Testis (tissue), 3 donors: ENCODE data around the gene TIMD4. TPM values are rescaled to one million over a fixed set of nuclear protein-coding genes. Genes with fewer than 3 reads are reported as not detected.

Experiments
- DNase-seq: peaks from one replicate; pipeline ENCODE4 v3.0.0-alpha.2; 2019
- H3K27ac ChIP-seq, 2 donors: fragments of 200-600 bp; sonication (generic); one replicate each; pipeline ENCODE4 v1.5.1; 2019
- H3K27me3 ChIP-seq: fragments of 200-600 bp; sonication (generic); one replicate; pipeline ENCODE4 v1.5.1; 2019
- H3K36me3 ChIP-seq: fragments of 200-600 bp; sonication (generic); one replicate; pipeline ENCODE4 v1.5.1; 2017; ENCODE audit warnings: low read depth; ENCODE audit errors: missing control alignments
- H3K4me1 ChIP-seq: fragments of 200-600 bp; sonication (generic); one replicate; pipeline ENCODE4 v1.5.1; 2019
- H3K4me3 ChIP-seq, 2 donors: fragments of 200-600 bp; sonication (generic); one replicate each; pipeline ENCODE4 v1.5.1; 2017 to 2019
- H3K9me3 ChIP-seq: fragments of 200-600 bp; sonication (generic); one replicate; pipeline ENCODE4 v1.5.1; 2017
- CTCF ChIP-seq, 3 experiments: fragments of 450-650 bp in 2 of 3; fragments of 200-600 bp in 1 of 3; sonication (generic) in 1 of 3; IDR thresholded peaks; one replicate each; pipeline ENCODE4 v1.5.1; 2016 to 2019; ENCODE audit warnings: antibody characterized with exemption in 3 of 3, mild to moderate bottlenecking in 2 of 3, moderate library complexity in 1 of 3
- POLR2A ChIP-seq: fragments of 450-650 bp; IDR thresholded peaks from one replicate; pipeline ENCODE4 v1.6.1; 2017; ENCODE audit warnings: antibody characterized with exemption, mild to moderate bottlenecking, moderate library complexity
- WGBS, 2 donors: methylation state at CpG; one replicate each; pipeline ENCODE4 v1.1.5; 2018; 5-methylcytosine and 5-hydroxymethylcytosine counted together
- intact Hi-C: fragments of 100-400 bp; cut with DNase I; formaldehyde crosslinking; loops from one replicate; pipeline ENCODE4 v1.15.1; 2023; ENCODE audit warnings: low total_unique reads
- polyA plus RNA-seq: library from polyadenylated mRNA; stranded (reverse); fragments of 350-450 nt; fragmentation: Illumina TruSeq; extraction: RNeasy Lipid Tissue Mini Kit (QIAGEN cat#74804); gene quantifications from one replicate; pipeline ENCODE4 v1.2.3, GENCODE V29; 2014; ENCODE audit warnings: low read depth, low replicate concordance; ENCODE audit not compliant: insufficient read depth
- total RNA-seq, 2 donors: library from RNA; depleted of rRNA; stranded (reverse); fragments of >200 nt; gene quantifications; one replicate each; pipeline ENCODE4 v1.2.3, GENCODE V29; 2016

Gene TIMD4
- total and polyA plus RNA-seq, 3 donors from 2014 or later: 34.4 to 197 (median 78.0) TPM

GRCh38 chr5:156892864-156893263 lies 70.2 kb downstream of the TIMD4 start:
- Histone ChIP-seq H3K27me3 (no peaks in the 10 kb centered on the region), H3K27ac (no peak overlapping the region), H3K9me3 (no peaks in the 10 kb centered on the region), H3K36me3 (no peaks in the 10 kb centered on the region), H3K4me1 (no peaks in the 10 kb centered on the region), H3K4me3 (no peak overlapping the region)
- intact Hi-C loops: no loop called here
- 84 to 89% methylated on average over 4 of the region's 4 CpGs for WGBS, 2 donors
- no peak for TF ChIP-seq CTCF (IDR thresholded peaks at IDR 0.05)
- DNase-seq: no peak

- DNase-seq: no peak
- Histone ChIP-seq H3K4me3 (no peak overlapping the region), H3K9me3 (no peaks in the 10 kb centered on the region), H3K27me3 (no peaks in the 10 kb centered on the region), H3K27ac (no peak overlapping the region), H3K4me1 (no peaks in the 10 kb centered on the region), H3K36me3 (no peaks in the 10 kb centered on the region)
- TF ChIP-seq CTCF (IDR thresholded peaks at IDR 0.05) (no peak), POLR2A (no peak)
- WGBS, 2 donors: 75 to 88% methylated on average over 1 of the region's 1 CpG
- intact Hi-C loops: no loop called here
These were observed 70.8 kb downstream of the TIMD4 start for GRCh38 chr5:156892223-156892622.

- intact Hi-C loops: no loop called here
- Histone ChIP-seq H3K27ac (no peak overlapping the region), H3K27me3 (no peaks in the 10 kb centered on the region), H3K4me1 (no peaks in the 10 kb centered on the region), H3K9me3 (no peaks in the 10 kb centered on the region), H3K4me3 (no peak overlapping the region), H3K36me3 (no peaks in the 10 kb centered on the region)
- 81 to 85% methylated on average over 2 of the region's 2 CpGs for WGBS, 2 donors
- no peak for TF ChIP-seq POLR2A
- TF ChIP-seq CTCF (IDR thresholded peaks at IDR 0.05): no peak
- no peak for DNase-seq
These were observed 74.5 kb downstream of the TIMD4 start for GRCh38 chr5:156888520-156888919.

GRCh38 chr5:156883316-156883875 lies 79.6 kb downstream of the TIMD4 start:
- Histone ChIP-seq H3K4me1 (no peaks in the 10 kb centered on the region), H3K27me3 (no peaks in the 10 kb centered on the region), H3K36me3 (no peaks in the 10 kb centered on the region), H3K4me3 (no peak overlapping the region), H3K9me3 (no peaks in the 10 kb centered on the region), H3K27ac (no peak overlapping the region)
- 77 to 89% methylated on average over 3 of the region's 3 CpGs for WGBS, 2 donors
- DNase-seq: no peak
- TF ChIP-seq CTCF (IDR thresholded peaks at IDR 0.05) (no peak), POLR2A (no peak)
- intact Hi-C loops: no loop called here

GRCh38 chr5:156879665-156880285 lies 83.3 kb downstream of the TIMD4 start:
- Histone ChIP-seq H3K4me3 (no peak overlapping the region), H3K36me3 (no peaks in the 10 kb centered on the region), H3K4me1 (no peaks in the 10 kb centered on the region), H3K9me3 (no peaks in the 10 kb centered on the region), H3K27ac (no peak overlapping the region), H3K27me3 (no peaks in the 10 kb centered on the region)
- 81 to 87% methylated on average over 3 of the region's 3 CpGs for WGBS, 2 donors
- intact Hi-C loops: no loop called here
- TF ChIP-seq CTCF (IDR thresholded peaks at IDR 0.05) (no peak), POLR2A (no peak)
- no peak for DNase-seq
